A549 treated with RU486 at 1 μM for 4 hours (cell line): Measurements from ENCODE around the gene CCBE1. TPM values are rescaled to one million over a fixed set of nuclear protein-coding genes. Genes with fewer than 3 reads are reported as not detected.

Experiments
- total RNA-seq: library from RNA; stranded (reverse); fragments of 200-300 nt; extraction: Qiagen RNA extraction; gene quantifications from 5 replicates; pipeline ENCODE4 v1.2.3, GENCODE V29; 2022; ENCODE audit warnings: low read depth

Gene CCBE1
- total RNA-seq = 9.2 to 13.7 TPM (median 9.7 TPM) in 5 replicates

DNA sequence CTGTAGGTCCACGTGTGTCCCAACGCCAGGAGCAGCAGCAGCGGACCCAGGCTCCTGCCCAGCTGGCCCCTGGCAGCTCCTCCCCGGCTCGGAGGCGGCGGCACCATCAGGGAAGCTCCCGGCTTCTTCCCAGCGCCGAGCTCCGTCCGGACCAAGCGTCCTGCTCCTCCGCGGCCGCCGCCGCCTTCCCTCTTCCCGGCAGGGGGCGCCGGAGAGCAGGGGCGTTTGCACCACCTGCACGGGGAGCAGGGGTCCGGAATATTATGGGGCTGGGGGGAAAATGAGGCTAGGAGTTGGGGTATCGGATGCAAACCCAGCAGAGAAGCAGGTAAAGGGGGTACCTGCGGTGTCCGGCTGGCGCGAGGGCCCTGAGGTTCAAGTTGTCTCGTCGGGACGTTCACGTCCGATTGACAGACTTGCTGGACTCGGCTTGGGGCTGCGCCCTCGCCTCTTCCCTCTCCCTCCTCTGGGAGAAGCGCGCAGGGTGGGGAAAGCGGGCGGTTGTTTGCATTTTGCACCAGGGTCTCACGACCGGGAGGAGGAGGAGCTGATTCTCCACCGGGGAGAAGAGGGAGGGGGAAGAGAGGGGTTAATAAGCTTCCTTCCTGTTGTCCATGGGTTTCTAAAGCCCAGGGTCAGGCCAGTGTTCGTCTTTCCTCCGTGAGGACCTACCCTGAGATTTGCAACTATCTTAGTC, at the start of gene CCBE1:
Gene CCBE1, minus strand, starts transcription at position 188 of the 697 bp plus-strand sequence.

Other genes starting within 250 kb of the CCBE1 start
- gene PMAIP1, start 202.6 kb upstream of the CCBE1 start, total RNA-seq = 9.8 to 16.3 TPM (median 13.2 TPM) in 5 replicates